Measurements from ENCODE around the gene ARPP19. TPM values are rescaled to one million over a fixed set of nuclear protein-coding genes. Genes with fewer than 3 reads are reported as not detected.
"Not testable (repeated sequence)": the region's sequence is repeated elsewhere in the genome, so short reads cannot be mapped to it uniquely, and the experiment has no call there.

ARPP19 gene
- total and polyA plus RNA-seq, 2 experiments from 2014 or later = 78.3 to 192 TPM

DNA sequence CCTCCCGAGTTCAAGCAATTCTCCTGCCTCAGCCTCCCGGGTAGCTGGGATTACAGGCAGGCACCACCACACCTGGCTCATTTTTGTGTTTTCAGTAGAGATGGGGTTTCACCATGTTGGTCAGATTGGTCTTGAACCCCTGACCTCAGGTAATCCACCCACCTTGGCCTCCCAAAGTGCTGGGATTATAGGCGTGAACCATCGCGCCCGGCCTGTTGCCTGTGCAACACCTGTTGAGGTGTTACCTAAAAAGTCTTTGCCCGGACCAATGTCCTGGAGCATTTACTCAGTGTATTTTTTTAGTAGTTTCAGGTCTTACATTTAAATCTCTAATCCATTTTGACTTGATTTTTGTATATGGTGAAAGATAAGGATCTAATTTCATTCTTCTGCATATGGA is 6.7 kb upstream of the ARPP19 start:
- H3K36me3 Mint-ChIP-seq (ENCODE audit: low read depth); H3K4me1 Mint-ChIP-seq; H3K27ac Mint-ChIP-seq; H3K27me3 ChIP-seq (ENCODE audit: insufficient read depth); ATAC-seq; H3K9me2 ChIP-seq (ENCODE audit: insufficient read depth); H4K20me1 ChIP-seq (replicated peaks; ENCODE audit: insufficient read depth); H3K79me2 ChIP-seq (replicated peaks; ENCODE audit: insufficient read depth); H3K4me2 ChIP-seq; DNase-seq (ENCODE audit: low spot score); H2AFZ ChIP-seq; H3K36me3 ChIP-seq (ENCODE audit: insufficient read depth); H3K27ac ChIP-seq (ENCODE audit: low read depth); H3K27me3 Mint-ChIP-seq (ENCODE audit: insufficient read depth, low read depth, poor library complexity); H3K4me3 Mint-ChIP-seq; H3K4me1 ChIP-seq (ENCODE audit: insufficient read depth); H3K9me3 Mint-ChIP-seq; H3F3A ChIP-seq (replicated peaks; ENCODE audit: low read depth); H3K4me3 ChIP-seq: not testable (repeated sequence)

DNA sequence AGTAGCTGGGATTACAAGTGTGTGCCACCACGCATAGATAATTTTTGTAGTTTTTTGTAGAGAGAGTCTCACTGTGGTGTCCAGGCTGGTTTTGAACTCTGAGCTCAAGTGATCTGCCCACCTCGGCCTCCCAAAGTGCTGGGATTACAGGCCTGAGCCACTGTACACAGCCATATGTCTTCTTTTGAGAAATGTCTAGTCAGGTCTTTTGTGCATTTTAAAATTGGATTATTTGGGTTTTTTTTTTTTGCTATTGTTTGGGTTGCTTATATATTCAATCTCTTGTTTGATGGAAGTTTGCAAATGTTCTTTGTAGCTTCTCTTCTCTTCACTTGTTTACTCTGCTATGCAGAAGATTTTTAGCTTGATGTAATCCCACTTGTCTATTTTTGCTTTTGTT is 6.2 kb upstream of the ARPP19 start:
- H3K4me3 ChIP-seq = no peak overlapping the region
- H3K27ac ChIP-seq (ENCODE audit: low read depth) = no peak overlapping the region
- no peaks in the 10 kb centered on the region for H3K79me2 ChIP-seq (replicated peaks; ENCODE audit: insufficient read depth)
- DNase-seq (ENCODE audit: low spot score) (no peak), ATAC-seq (no peak)
- H3K27me3 ChIP-seq (ENCODE audit: insufficient read depth) = no peaks in the 10 kb centered on the region
- H3K4me3 Mint-ChIP-seq = no peak overlapping the region
- H3K36me3 ChIP-seq (ENCODE audit: insufficient read depth) = no peaks in the 10 kb centered on the region
- H2AFZ ChIP-seq = no peak overlapping the region
- H3K4me2 ChIP-seq = no peak overlapping the region
- no peaks in the 10 kb centered on the region for H3K4me1 ChIP-seq (ENCODE audit: insufficient read depth)
- H4K20me1 ChIP-seq (replicated peaks; ENCODE audit: insufficient read depth) = no peaks in the 10 kb centered on the region
- no peaks in the 10 kb centered on the region for H3K27me3 Mint-ChIP-seq (ENCODE audit: insufficient read depth, low read depth, poor library complexity)
- no peaks in the 10 kb centered on the region for H3F3A ChIP-seq (replicated peaks; ENCODE audit: low read depth)
- H3K4me1 Mint-ChIP-seq = peaks cover 4% of the 10 kb centered on the region; the same call in 2 of the 3 replicates
- H3K36me3 Mint-ChIP-seq (ENCODE audit: low read depth) = no peaks in the 10 kb centered on the region
- H3K9me2 ChIP-seq (ENCODE audit: insufficient read depth) = no peaks in the 10 kb centered on the region
- H3K27ac Mint-ChIP-seq = no peak overlapping the region
- no peaks in the 10 kb centered on the region for H3K9me3 Mint-ChIP-seq
- no peak for TF ChIP-seq NANOG (IDR thresholded peaks at IDR 0.05; ENCODE audit: borderline replicate concordance)
- TF ChIP-seq, protein P1, sequence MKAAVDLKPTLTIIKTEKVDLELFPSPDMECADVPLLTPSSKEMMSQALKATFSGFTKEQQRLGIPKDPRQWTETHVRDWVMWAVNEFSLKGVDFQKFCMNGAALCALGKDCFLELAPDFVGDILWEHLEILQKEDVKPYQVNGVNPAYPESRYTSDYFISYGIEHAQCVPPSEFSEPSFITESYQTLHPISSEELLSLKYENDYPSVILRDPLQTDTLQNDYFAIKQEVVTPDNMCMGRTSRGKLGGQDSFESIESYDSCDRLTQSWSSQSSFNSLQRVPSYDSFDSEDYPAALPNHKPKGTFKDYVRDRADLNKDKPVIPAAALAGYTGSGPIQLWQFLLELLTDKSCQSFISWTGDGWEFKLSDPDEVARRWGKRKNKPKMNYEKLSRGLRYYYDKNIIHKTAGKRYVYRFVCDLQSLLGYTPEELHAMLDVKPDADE (IDR thresholded peaks at IDR 0.05) = no peak
- TF ChIP-seq EZH2 (IDR thresholded peaks at IDR 0.05; ENCODE audit: low read depth, unreplicated experiment) = no peak
- no peak for TF ChIP-seq CREB1 (CRISPR knock-in tag; IDR thresholded peaks at IDR 0.05; ENCODE audit: low read depth)
- no peak for TF ChIP-seq ZNF331 (CRISPR knock-in tag; IDR thresholded peaks at IDR 0.05; ENCODE audit: low read depth)
- TF ChIP-seq, protein P2, sequence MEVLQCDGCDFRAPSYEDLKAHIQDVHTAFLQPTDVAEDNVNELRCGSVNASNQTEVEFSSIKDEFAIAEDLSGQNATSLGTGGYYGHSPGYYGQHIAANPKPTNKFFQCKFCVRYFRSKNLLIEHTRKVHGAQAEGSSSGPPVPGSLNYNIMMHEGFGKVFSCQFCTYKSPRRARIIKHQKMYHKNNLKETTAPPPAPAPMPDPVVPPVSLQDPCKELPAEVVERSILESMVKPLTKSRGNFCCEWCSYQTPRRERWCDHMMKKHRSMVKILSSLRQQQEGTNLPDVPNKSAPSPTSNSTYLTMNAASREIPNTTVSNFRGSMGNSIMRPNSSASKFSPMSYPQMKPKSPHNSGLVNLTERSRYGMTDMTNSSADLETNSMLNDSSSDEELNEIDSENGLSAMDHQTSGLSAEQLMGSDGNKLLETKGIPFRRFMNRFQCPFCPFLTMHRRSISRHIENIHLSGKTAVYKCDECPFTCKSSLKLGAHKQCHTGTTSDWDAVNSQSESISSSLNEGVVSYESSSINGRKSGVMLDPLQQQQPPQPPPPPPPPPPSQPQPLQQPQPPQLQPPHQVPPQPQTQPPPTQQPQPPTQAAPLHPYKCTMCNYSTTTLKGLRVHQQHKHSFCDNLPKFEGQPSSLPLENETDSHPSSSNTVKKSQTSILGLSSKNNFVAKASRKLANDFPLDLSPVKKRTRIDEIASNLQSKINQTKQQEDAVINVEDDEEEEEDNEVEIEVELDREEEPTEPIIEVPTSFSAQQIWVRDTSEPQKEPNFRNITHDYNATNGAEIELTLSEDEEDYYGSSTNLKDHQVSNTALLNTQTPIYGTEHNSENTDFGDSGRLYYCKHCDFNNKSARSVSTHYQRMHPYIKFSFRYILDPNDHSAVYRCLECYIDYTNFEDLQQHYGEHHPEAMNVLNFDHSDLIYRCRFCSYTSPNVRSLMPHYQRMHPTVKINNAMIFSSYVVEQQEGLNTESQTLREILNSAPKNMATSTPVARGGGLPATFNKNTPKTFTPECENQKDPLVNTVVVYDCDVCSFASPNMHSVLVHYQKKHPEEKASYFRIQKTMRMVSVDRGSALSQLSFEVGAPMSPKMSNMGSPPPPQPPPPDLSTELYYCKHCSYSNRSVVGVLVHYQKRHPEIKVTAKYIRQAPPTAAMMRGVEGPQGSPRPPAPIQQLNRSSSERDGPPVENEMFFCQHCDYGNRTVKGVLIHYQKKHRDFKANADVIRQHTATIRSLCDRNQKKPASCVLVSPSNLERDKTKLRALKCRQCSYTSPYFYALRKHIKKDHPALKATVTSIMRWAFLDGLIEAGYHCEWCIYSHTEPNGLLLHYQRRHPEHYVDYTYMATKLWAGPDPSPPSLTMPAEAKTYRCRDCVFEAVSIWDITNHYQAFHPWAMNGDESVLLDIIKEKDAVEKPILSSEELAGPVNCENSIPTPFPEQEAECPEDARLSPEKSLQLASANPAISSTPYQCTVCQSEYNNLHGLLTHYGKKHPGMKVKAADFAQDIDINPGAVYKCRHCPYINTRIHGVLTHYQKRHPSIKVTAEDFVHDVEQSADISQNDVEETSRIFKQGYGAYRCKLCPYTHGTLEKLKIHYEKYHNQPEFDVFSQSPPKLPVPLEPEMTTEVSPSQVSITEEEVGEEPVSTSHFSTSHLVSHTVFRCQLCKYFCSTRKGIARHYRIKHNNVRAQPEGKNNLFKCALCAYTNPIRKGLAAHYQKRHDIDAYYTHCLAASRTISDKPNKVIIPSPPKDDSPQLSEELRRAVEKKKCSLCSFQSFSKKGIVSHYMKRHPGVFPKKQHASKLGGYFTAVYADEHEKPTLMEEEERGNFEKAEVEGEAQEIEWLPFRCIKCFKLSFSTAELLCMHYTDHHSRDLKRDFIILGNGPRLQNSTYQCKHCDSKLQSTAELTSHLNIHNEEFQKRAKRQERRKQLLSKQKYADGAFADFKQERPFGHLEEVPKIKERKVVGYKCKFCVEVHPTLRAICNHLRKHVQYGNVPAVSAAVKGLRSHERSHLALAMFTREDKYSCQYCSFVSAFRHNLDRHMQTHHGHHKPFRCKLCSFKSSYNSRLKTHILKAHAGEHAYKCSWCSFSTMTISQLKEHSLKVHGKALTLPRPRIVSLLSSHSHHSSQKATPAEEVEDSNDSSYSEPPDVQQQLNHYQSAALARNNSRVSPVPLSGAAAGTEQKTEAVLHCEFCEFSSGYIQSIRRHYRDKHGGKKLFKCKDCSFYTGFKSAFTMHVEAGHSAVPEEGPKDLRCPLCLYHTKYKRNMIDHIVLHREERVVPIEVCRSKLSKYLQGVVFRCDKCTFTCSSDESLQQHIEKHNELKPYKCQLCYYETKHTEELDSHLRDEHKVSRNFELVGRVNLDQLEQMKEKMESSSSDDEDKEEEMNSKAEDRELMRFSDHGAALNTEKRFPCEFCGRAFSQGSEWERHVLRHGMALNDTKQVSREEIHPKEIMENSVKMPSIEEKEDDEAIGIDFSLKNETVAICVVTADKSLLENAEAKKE (CRISPR knock-in tag; IDR thresholded peaks at IDR 0.05) = no peak
- no peak for TF ChIP-seq POLR2AphosphoS5 (IDR thresholded peaks at IDR 0.05; ENCODE audit: low read depth)
- no peak for TF ChIP-seq EZH2phosphoT487 (IDR thresholded peaks at IDR 0.05; ENCODE audit: unreplicated experiment)
- no peak for TF ChIP-seq ZNF114 (CRISPR knock-in tag; IDR thresholded peaks at IDR 0.05)
- no peak for TF ChIP-seq JUNB (IDR thresholded peaks at IDR 0.05; ENCODE audit: unreplicated experiment)
- no peak for TF ChIP-seq STAT1 (IDR thresholded peaks at IDR 0.05; ENCODE audit: unreplicated experiment)
- TF ChIP-seq, protein P3, sequence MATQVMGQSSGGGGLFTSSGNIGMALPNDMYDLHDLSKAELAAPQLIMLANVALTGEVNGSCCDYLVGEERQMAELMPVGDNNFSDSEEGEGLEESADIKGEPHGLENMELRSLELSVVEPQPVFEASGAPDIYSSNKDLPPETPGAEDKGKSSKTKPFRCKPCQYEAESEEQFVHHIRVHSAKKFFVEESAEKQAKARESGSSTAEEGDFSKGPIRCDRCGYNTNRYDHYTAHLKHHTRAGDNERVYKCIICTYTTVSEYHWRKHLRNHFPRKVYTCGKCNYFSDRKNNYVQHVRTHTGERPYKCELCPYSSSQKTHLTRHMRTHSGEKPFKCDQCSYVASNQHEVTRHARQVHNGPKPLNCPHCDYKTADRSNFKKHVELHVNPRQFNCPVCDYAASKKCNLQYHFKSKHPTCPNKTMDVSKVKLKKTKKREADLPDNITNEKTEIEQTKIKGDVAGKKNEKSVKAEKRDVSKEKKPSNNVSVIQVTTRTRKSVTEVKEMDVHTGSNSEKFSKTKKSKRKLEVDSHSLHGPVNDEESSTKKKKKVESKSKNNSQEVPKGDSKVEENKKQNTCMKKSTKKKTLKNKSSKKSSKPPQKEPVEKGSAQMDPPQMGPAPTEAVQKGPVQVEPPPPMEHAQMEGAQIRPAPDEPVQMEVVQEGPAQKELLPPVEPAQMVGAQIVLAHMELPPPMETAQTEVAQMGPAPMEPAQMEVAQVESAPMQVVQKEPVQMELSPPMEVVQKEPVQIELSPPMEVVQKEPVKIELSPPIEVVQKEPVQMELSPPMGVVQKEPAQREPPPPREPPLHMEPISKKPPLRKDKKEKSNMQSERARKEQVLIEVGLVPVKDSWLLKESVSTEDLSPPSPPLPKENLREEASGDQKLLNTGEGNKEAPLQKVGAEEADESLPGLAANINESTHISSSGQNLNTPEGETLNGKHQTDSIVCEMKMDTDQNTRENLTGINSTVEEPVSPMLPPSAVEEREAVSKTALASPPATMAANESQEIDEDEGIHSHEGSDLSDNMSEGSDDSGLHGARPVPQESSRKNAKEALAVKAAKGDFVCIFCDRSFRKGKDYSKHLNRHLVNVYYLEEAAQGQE (IDR thresholded peaks at IDR 0.05; ENCODE audit: unreplicated experiment) = no peak

Measured in GM23338 (cell line).